ENCODE results near the gene STK36.

- TF ChIP-seq, protein P1, sequence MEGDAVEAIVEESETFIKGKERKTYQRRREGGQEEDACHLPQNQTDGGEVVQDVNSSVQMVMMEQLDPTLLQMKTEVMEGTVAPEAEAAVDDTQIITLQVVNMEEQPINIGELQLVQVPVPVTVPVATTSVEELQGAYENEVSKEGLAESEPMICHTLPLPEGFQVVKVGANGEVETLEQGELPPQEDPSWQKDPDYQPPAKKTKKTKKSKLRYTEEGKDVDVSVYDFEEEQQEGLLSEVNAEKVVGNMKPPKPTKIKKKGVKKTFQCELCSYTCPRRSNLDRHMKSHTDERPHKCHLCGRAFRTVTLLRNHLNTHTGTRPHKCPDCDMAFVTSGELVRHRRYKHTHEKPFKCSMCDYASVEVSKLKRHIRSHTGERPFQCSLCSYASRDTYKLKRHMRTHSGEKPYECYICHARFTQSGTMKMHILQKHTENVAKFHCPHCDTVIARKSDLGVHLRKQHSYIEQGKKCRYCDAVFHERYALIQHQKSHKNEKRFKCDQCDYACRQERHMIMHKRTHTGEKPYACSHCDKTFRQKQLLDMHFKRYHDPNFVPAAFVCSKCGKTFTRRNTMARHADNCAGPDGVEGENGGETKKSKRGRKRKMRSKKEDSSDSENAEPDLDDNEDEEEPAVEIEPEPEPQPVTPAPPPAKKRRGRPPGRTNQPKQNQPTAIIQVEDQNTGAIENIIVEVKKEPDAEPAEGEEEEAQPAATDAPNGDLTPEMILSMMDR (IDR thresholded peaks at IDR 0.05; ENCODE audit: insufficient read depth, low read length), result no peak
- 0 out of 2 replicates have a peak, but pooled peaks have one; percentile 0 for TF ChIP-seq SPI1 (IDR thresholded peaks at IDR 0.05; ENCODE audit: borderline replicate concordance, low read depth)
- TF ChIP-seq REST (IDR thresholded peaks at IDR 0.05; ENCODE audit: insufficient replicate concordance, low read depth), result no peak
These were observed 38.4 kb downstream of the STK36 start for GRCh38 chr2:218710334-218710686.
